Measurements from ENCODE around the gene YY2. TPM values are rescaled to one million over a fixed set of nuclear protein-coding genes. Genes with fewer than 3 reads are reported as not detected.

Gene YY2
- total RNA-seq, result 3.2 TPM

GRCh38 chrX:21855937-21856415 lies at the start of gene YY2:
Gene YY2, plus strand, starts transcription at chrX:21855987. Its CDS starts 498 bp downstream, at chrX:21856485.

GRCh38 chrX:21839334-21840192 lies 16.2 kb upstream of the YY2 start, which contains the start of gene MBTPS2:
Gene MBTPS2, plus strand, starts transcription at chrX:21839617. Its CDS starts 118 bp downstream, at chrX:21839735.

Other genes with a start within 250 kb of the YY2 start
- gene KLHL34, start 197.7 kb upstream of the YY2 start, total RNA-seq, result 0.27 TPM
- gene SMPX, start 97.9 kb upstream of the YY2 start, total RNA-seq, result 41.5 TPM
- 29.0 TPM for gene MBTPS2, start 16.4 kb upstream of the YY2 start, total RNA-seq
- gene SMS, start 84.7 kb downstream of the YY2 start, total RNA-seq, result 54.5 TPM
- 1.3 TPM for gene PHEX, start 176.3 kb downstream of the YY2 start, total RNA-seq